ENCODE data around the gene RIC8A.
"Not testable (repeated sequence)": the region's sequence is repeated elsewhere in the genome, so short reads cannot be mapped to it uniquely, and the experiment has no call there.

DNA sequence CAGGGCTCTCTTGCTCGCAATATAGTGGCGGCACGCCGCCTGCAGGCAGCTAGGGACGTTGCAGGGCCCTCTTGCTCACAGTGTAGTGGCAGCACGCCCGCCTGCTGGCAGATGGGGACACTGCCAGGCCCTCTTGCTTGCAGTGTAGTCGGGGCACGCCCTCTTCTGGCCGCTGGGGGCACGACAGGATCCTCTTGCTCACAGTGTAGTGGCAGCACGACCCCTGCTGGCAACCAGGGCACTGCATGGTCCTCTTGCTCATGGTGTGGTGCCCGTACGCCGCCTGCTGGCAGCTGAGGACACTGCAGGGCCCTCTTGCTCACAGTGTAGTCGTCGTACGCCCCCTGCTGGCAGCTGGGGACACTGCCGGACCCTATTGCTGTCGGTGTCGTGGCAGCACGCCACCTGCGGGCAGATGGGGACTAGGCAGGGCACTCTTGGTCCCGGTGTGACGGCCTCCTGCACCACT is 17.6 kb upstream of the RIC8A start:
- TF ChIP-seq, protein P1, sequence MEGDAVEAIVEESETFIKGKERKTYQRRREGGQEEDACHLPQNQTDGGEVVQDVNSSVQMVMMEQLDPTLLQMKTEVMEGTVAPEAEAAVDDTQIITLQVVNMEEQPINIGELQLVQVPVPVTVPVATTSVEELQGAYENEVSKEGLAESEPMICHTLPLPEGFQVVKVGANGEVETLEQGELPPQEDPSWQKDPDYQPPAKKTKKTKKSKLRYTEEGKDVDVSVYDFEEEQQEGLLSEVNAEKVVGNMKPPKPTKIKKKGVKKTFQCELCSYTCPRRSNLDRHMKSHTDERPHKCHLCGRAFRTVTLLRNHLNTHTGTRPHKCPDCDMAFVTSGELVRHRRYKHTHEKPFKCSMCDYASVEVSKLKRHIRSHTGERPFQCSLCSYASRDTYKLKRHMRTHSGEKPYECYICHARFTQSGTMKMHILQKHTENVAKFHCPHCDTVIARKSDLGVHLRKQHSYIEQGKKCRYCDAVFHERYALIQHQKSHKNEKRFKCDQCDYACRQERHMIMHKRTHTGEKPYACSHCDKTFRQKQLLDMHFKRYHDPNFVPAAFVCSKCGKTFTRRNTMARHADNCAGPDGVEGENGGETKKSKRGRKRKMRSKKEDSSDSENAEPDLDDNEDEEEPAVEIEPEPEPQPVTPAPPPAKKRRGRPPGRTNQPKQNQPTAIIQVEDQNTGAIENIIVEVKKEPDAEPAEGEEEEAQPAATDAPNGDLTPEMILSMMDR (IDR thresholded peaks at IDR 0.05) = not testable (repeated sequence)
- TF ChIP-seq POLR2AphosphoS2 (conservative IDR thresholded peaks at IDR 0.05; ENCODE audit: low read length); NFE2L2 (conservative IDR thresholded peaks at IDR 0.05; ENCODE audit: low read length); NR3C1 (IDR thresholded peaks at IDR 0.05); POLR2A (IDR thresholded peaks at IDR 0.05; ENCODE audit: low read length); EP300 (IDR thresholded peaks at IDR 0.05); MYC (IDR thresholded peaks at IDR 0.05; ENCODE audit: borderline replicate concordance, low read length); MAZ (IDR thresholded peaks at IDR 0.05; ENCODE audit: borderline replicate concordance, low read depth, low read length); RNF2 (IDR thresholded peaks at IDR 0.05; ENCODE audit: borderline replicate concordance, low read depth): not testable (repeated sequence)
- TF ChIP-seq, protein P2, sequence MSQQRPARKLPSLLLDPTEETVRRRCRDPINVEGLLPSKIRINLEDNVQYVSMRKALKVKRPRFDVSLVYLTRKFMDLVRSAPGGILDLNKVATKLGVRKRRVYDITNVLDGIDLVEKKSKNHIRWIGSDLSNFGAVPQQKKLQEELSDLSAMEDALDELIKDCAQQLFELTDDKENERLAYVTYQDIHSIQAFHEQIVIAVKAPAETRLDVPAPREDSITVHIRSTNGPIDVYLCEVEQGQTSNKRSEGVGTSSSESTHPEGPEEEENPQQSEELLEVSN (IDR thresholded peaks at IDR 0.05; ENCODE audit: borderline replicate concordance, low read depth) = not testable (repeated sequence)

Measured in A549 (cell line).